ENCODE results near the gene OSER1. TPM values are rescaled to one million over a fixed set of nuclear protein-coding genes. Genes with fewer than 3 reads are reported as not detected.
"Not testable (repeated sequence)": the region's sequence is repeated elsewhere in the genome, so short reads cannot be mapped to it uniquely, and the experiment has no call there.

The OSER1 gene
- total RNA-seq: 39.9 TPM

DNA sequence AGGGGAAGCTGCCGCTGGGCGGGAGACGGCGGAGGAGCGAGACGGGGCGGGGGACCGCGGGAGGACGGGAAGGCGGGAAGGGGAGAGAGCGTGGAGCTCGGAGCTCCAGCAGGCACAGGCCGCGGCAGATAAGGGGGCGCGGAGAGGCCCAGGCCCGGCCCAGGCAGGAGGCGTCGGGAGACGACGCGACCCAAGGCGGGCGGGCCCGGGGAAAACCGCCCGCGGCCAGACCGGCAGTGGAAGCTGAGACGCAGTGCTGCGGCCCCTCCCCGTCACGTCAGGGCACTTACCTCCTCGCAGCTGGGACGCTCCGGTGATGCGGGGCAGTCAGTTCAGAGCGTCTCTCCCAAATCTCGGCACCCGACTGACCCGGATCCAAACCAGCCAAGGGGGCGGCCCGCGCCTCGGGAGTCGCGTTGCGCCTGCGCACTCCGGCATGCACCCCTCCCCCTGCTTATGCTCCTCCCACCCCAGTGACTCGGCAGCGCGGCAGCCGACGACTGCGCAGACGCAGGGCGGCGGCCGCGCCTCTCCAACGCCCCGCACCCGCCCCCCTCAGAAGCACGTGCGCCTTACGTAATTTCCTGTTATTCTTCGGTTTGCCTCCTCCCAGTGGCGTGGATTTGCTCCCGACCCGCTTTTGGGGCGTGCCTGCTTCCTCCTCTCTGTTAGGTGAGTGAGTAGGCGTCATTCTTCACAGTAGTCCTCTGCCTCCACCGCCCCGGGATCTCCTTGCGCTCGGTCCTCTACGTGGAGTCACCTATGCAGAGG is at the start of gene OSER1:
Gene OSER1 (minus strand): TSS at position 366 of the 771 bp plus-strand sequence. CDS start 3,814 bp downstream, outside the sequence.
- peak; percentile 98 for DNase-seq (ENCODE audit: low spot score in 2 of 2)
- no peak for FAIRE-seq

- no peak for FAIRE-seq
Observed at GRCh38 chr20:44258226-44258890, 47.8 kb upstream of the OSER1 start.

DNA sequence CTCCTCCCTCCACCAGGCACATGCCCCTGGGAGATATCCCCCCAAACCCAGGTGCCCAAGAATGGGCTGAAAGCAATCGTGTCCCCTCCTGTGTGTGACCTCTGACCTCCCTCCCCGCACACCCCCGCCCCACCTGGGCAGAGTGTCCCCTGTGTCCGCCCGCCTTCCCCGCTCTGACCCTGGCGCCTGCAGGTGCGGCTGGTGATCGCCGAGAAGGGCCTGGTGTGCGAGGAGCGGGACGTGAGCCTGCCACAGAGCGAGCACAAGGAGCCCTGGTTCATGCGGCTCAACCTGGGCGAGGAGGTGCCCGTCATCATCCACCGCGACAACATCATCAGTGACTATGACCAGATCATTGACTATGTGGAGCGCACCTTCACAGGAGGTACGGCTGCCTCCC is 46.4 kb upstream of the OSER1 start:
- FAIRE-seq: no peak
- DNase-seq (ENCODE audit: low spot score in 2 of 2): no peak

More at GRCh38 chr20:44258226-44258890, 47.8 kb upstream of the OSER1 start:
- DNase-seq (ENCODE audit: low spot score in 2 of 2): no peak

DNA sequence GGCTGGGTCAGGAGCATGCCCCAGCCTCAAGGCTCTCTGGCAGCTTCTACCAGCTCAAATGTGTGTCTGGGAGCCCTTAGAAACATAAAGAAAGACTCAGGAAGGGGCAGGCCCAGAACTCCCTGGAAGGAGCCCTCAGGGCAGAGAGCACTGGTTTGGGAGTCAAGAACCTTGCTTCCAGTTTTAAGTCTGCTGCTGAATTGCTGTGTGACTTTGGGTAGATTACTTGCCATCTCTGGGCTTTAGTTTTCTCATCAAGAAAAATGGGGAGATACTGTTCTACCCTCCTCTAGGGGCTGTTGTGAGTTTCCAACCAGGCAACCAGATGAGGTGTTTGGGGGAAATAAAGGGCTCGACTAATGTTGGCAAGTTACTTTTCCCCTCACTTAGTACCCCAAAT is 45.4 kb upstream of the OSER1 start:
- FAIRE-seq (no peak), DNase-seq (ENCODE audit: low spot score in 2 of 2) (no peak)

DNA sequence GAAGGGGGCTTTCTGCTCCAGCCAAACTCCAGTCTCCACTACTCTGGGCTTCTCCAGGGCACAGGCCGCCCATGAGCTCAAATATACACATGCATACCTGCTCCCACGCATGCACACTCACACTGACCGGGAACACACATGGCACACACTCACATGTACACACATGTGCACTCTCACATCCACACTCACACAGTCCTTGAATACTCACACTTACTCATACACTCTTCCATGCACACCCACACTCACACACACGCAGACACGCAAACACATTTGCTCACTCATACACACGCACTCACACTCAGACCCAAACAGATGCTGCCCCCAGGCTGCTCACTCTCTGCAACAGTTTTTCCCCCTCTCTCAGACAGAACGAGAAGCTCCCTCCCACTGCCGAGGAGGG is 43.5 kb upstream of the OSER1 start:
- no peak for FAIRE-seq
- peak in 1 of 2 donors; percentile 27 for DNase-seq (ENCODE audit: low spot score in 2 of 2)

GRCh38 chr20:44253528-44253927 is 43.0 kb upstream of the OSER1 start:
- FAIRE-seq: no peak
- no peak for DNase-seq (ENCODE audit: low spot score in 2 of 2)

DNA sequence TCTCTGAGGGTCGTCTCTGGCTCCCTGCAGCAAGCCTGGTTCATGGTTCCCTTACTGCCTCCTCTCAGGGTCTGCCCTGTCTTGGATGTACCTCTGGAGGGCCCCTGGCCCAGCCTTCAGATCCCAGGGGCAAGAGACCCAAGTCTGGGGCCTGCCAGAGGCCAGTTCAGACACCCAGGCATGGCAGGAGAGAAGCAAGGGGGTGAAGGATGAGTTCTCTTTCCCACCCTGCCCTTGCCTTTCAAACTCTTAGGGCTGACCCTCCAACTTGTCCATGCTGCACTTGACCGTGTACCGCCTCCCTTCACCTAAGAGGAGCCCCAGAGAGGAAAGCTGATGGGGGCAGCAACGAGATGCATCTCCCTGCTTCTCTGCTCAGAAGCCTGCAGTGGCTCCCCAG is 40.7 kb upstream of the OSER1 start:
- FAIRE-seq (no peak), DNase-seq (ENCODE audit: low spot score in 2 of 2) (no peak)

DNA sequence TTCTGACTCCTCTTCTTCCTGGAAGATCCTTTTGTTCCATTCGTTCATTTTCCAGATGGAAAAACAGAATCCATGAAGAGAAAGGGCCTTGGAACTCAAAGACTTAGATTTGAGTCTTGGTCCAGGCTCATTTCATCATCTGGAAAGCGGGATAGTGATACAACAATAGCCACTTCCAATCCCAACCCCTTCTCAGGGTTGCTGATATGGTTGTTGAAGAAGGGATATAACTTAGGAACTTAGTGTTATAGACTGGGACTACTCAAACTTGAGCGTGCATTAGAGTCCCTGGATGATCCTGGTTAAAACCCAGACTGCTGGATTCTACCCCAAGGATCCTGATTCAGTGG is 37.8 kb upstream of the OSER1 start:
- DNase-seq (ENCODE audit: low spot score in 2 of 2): no peak
- FAIRE-seq: no peak

DNA sequence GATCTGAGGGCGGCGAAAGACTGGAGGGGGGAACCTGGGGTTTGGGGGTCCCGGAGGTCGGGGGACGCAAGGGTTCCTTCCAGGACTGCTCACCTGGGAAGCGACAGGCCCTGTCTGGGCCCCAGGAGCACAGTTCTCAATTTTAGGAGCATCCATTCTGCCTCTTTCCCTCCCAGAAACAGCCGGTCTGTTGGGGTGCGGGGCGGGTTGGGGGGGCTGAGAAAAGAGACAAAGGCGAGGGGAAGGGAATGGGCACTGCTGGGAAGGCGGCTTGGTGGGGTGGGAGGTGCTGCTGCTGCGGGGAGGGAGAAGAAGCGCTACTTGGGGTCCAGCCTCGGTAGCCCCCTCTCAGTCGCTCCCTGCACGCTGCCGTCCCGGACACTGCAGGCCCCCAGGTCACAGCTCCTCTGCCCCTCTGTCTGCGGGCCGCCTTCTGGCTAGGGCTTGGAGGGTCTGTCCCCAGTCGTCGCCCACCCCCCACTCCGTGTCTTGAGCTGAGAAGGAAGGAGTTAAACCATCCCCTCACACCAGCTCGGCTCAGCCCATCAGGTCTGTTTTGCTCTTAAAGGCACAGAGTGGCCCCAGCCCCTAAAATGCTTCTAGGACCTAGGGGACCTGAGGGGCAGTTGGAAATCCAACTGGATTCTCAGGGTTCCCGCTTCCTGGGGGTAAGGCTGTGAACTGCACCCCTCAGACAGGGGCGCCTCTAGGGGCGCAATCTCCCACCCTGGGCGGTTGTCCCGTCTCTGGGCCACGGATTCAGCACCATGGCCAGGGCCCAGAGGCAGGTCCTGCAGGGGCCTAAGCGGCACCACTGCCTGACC is 37.2 kb upstream of the OSER1 start:
- peak in 1 of 2 donors; percentile 52 for DNase-seq (ENCODE audit: low spot score in 2 of 2)
- no peak for FAIRE-seq

GRCh38 chr20:44247131-44247571 is 36.6 kb upstream of the OSER1 start, which contains the start of gene GDAP1L1:
GDAP1L1 (plus strand) TSS chr20:44247308; CDS start chr20:44247335, 27 bp downstream.
- no peak for FAIRE-seq
- peak; percentile 43 to 70 for DNase-seq (ENCODE audit: low spot score in 2 of 2)

DNA sequence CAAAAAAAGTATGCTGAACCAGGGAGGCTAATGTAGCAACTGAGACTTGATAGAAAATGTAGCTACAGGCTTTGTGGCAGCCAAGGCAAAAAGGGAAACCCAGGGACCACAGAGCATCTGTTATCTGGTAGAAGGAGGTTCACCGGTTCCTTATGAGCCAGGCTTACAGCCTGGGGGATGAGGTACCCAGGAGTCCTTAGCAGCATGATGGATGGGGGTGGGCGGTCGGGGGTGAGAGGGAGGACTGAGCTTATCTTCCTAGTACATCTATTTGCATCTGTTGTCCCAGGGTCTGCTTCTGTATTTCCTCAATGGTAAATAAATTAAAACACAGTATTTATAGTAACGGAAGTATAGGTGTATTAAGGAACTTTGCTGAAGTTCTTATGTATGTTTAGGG is 35.4 kb upstream of the OSER1 start:
- DNase-seq (ENCODE audit: low spot score in 2 of 2): no peak
- no peak for FAIRE-seq

GRCh38 chr20:44241796-44242195 is 31.2 kb upstream of the OSER1 start:
- FAIRE-seq (no peak), DNase-seq (ENCODE audit: low spot score in 2 of 2) (no peak)

DNA sequence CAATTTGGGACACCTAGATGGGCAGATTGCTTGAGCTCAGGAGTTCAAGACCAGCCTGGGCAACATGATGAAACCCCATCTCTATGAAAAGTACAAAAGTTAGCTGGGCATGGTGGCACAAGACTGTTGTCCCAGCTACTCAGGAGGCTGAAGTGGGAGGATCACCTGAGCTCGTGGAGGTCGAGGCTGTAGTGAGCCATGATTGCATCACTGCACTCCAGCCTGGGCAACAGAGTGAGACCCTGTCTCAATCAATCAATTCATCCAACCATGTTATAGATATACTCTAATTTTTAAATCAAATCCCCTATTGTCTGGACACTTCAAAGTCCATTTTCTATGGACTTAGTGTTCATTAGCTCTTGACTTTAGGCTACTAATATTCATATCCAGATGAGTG is 26.3 kb upstream of the OSER1 start:
- not testable (repeated sequence) for DNase-seq (ENCODE audit: low spot score in 2 of 2); FAIRE-seq

- no peak for FAIRE-seq
Observed at GRCh38 chr20:44235702-44236101, 25.1 kb upstream of the OSER1 start.

GRCh38 chr20:44234566-44235317 is 24.2 kb upstream of the OSER1 start:
- DNase-seq (ENCODE audit: low spot score in 2 of 2): no peak
- no peak for FAIRE-seq

More at GRCh38 chr20:44235702-44236101, 25.1 kb upstream of the OSER1 start:
- no peak for DNase-seq (ENCODE audit: low spot score in 2 of 2)

DNA sequence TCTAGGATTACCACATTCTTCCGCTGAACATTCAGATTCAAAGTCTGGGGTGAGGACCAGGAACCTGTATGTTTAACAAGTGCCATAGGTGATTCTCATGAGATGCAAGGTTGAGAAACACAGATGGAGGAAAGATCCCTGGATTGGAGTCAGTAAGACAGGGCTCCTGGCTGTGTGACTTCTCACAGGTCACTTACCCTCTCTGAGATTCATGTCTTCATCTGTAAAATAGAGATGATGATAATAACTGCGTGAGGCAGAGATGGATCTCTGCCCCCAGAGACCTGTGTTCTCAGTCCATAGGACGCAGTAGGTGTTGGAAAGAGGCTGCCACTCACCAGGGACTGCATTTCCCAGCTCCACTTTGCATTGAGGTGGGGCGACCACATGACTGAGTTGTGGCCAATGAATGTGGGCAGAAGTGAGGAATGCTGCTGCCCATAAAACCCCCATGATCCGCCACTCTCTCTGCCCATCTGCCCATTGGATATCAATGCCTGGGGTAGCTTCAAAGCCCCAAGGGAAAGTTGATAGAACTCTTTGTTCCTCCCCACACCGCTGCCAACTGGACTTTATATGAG is 23.0 kb upstream of the OSER1 start:
- DNase-seq (ENCODE audit: low spot score in 2 of 2) (no peak), FAIRE-seq (no peak)

- not testable (repeated sequence) for FAIRE-seq; DNase-seq (ENCODE audit: low spot score in 2 of 2)
Observed at GRCh38 chr20:44232469-44232856, 21.9 kb upstream of the OSER1 start.

DNA sequence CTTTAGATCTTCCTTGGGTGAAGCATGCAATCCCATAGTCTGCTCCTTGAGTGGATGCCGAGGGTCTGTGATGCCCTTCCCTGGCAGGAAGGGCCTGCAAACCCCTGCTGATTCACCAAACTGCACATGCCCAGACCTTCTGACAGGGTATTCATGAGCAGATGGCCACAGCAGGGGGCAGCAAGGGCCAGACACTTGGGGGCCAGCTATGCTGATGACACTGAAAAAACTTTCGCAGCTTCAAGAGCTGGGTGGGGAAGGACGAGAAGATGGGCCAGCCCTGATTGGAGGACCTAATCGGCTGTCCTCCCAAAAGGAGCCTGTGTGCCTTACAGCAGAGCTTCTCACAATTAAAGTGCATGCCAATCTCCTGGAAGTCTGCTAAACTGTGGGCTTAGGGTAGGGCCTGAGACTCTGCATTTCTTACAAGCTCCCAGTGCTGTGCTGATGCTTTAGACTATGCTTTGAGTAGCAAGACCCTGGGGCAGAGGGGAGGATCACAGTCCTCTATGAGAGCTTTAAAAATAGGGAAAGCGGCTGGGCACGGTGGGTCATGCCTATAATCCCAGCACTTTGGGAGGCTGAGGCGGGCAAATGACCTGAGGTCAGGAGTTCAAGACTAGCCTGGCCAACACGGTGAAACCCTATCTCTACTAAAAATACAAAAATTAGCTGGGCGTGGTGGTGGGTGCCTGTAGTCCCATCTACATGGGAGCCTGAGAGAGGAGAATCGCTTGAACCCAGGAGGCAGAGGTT is 21.3 kb upstream of the OSER1 start:
- no peak for FAIRE-seq
- DNase-seq (ENCODE audit: low spot score in 2 of 2): no peak

GRCh38 chr20:44231193-44231592 is 20.6 kb upstream of the OSER1 start:
- FAIRE-seq (no peak), DNase-seq (ENCODE audit: low spot score in 2 of 2) (no peak)
